Stimulated activated naive CD4-positive, alpha-beta T cell treated with Interleukin-2 at 50 U/mL for 16 hours (primary cell): ENCODE data around the gene MAML2.

Experiments used
- DNase-seq: peaks from one replicate; lab custom pipeline; 2025; lab: John Stamatoyannopoulos, UW

Gene MAML2

GRCh38 chr11:96318399-96318798 is 24.6 kb downstream of the MAML2 start:
- no peak for DNase-seq

GRCh38 chr11:96317985-96318384 is 25.0 kb downstream of the MAML2 start:
- no peak for DNase-seq

- no peak for DNase-seq
Measured at GRCh38 chr11:96317571-96317970, 25.4 kb downstream of the MAML2 start.

DNA sequence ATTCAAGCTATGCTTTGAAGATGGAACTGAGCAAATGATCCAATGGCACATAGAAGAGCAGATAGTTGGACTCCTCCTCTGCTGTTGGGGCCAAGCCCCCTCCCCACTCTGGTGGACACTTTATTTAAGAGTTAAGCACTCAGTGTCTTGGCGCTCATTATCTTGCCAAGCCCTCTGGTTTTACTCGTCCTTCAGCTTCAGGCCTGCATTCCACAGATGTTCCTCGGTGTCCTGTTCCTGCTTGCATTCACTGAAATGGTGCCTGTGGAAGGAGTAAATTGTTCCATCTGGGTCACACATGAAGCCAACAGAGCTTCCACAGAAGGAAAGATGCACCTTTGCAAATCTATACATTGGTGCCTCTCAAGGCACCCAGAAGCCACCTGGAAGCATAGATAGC is 26.1 kb downstream of the MAML2 start:
- no peak for DNase-seq

- DNase-seq: no peak
Measured at GRCh38 chr11:96315476-96315875, 27.5 kb downstream of the MAML2 start.

DNA sequence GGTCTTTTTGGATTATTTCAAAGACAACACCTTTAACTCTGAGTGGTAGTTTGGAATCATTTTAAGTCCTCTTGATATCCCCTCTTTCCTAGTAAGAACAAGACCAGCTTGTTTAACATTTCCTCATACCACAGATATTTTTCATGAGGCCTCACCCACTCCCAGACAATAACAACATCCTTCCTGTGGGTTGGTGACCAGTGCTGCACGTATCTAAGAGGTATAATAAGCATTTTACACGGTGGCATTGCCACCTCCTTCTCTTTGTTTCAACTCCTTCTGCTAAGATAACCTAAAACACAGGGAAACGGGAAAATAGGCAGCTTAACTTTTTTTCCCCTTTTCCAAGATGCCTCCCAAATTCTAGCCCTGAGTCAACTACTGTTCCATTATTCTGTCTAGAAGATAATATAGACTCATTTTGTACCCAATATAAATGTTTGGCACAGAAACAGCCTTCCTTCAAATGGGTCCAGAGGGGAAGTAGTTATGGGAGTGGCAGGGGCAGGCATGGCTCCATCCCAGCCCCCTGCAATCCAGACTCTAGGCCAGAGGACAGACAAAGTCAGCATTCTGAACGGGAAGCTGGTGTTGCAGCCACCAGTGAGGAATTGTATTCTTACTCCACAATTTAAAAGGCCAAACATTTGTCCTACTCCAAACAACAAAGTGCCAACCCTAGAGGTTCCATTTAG is 28.5 kb downstream of the MAML2 start:
- no peak for DNase-seq

DNA sequence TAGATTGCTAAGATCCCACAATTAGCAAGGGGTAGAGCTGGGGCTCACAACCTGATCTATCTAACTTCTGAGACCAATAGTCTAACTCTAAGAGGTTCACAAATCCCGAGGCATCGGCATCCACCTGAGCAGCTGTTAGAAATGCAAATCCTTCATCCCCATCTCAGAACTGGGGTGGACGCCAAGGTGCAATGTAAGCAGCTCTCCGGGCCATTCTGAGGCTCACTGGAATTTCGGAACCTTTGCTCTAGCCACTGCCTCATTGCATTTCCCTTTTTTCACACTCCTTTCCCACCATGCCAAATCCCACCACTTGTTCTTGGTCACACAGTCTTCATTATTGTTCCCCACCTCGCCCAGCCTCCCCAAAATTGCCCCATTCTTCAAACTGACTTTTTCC is 29.8 kb downstream of the MAML2 start:
- DNase-seq: no peak

DNA sequence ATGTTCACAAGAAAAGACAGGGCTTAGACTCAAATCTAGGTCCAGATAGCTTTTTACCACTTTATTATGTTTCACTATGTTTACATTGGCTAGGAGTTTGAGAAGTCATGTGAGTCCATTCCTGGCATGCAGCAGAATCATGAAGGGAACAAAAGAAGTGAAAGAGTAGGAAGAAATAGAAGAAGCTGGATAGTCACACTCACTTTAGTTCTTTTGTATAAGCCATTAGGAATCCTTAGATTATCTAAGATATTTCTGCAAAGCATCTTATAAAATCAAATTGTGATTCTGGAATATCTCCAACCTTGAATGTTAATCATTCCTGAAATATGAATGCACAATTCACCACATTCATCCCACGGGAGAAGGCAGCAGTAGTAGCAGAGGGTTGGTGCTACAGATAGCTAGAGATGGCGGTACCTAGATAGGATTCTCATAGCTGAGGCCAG is 31.9 kb downstream of the MAML2 start:
- no peak for DNase-seq

DNA sequence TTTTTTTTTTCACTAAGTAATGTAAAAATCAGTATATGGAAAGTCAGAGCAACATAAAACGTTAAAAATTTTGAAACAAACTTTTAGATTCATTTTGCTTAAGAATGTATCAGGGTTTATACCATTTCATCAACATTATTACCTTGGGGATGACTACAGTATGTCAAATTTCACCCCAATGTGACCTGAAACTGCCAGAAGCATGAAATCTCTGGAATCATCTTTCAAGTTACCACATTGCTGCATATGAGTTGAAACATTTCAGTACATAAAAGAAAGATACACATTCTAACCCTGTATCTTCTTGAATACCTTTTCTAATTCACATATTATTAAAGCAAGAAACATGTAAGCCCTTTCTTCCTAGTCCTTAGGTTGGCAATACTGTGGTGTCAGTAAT is 32.8 kb downstream of the MAML2 start:
- no peak for DNase-seq

DNA sequence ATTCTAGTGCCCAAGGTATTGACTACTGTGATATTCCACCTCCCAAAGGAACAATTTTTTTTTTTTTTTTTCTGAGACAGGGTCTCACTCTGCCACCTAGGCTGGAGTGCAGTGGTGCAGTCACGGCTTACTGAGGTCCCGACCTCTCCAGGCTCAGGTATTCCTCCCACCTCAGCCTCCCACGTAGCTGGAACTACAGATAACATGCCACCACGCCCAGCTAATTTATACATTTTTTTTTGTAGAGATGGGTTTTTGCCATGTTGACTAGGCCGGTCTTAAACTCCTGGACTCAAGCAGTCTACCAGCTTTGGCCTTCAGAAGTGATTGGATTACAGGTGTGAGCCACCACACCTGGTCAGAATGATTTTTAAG is 33.4 kb downstream of the MAML2 start:
- DNase-seq: no peak

DNA sequence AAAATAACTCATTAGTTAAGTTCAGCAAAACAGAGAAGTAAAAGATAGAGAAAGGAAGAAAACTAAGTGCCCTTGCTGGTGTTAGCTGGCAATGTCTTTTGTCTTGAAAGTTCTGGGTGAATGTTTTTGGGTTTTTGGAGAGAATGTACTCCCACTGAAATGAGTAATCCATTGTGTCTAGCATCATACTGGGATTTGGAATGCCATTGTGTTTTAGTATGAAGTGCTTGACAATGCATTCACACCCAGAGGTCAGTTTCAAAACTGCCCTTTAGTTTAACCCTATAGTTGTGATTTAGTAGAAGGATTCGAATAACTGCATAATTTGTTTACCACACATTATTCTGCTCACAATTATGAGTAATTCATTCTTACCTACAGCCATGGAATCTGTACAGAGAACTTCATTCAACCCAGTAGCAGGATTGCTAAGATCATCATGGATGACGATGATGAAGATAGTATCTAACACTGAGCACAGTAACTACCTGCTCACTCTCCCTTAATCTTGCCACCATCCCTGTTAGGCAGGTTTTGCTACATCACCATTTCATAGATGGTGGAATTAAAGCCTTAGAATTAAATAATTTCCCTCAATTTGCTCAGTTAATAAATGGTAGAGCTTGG is 33.9 kb downstream of the MAML2 start:
- no peak for DNase-seq

- DNase-seq: no peak
Measured at GRCh38 chr11:96307776-96308140, 35.2 kb downstream of the MAML2 start.

GRCh38 chr11:96306933-96307775 is 35.8 kb downstream of the MAML2 start:
- no peak for DNase-seq

DNA sequence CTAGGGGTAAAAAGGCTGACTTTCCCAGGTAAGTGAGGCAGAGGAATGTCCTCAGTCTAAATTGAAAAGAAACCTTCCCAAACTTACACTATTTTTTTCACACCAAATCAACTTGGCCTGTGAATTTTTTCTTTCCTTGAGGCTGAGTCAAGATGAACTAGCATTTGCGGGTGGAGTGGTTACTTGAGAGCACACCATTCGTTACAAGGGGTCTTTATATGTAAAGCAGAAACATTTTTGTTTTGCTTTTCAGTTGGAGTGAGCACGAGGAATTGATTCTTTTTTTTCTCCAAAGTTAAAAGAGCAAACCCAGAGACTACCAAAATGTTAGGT is 36.4 kb downstream of the MAML2 start:
- DNase-seq: no peak

- no peak for DNase-seq
Measured at GRCh38 chr11:96306071-96306470, 36.9 kb downstream of the MAML2 start.

GRCh38 chr11:96303980-96304379 is 39.0 kb downstream of the MAML2 start:
- DNase-seq: no peak

- DNase-seq: no peak
Measured at GRCh38 chr11:96303064-96303463, 39.9 kb downstream of the MAML2 start.

- no peak for DNase-seq
Measured at GRCh38 chr11:96301818-96302217, 41.2 kb downstream of the MAML2 start.

GRCh38 chr11:96299155-96299888 is 43.7 kb downstream of the MAML2 start:
- no peak for DNase-seq

- DNase-seq: no peak
Measured at GRCh38 chr11:96295369-96295768, 47.6 kb downstream of the MAML2 start.

DNA sequence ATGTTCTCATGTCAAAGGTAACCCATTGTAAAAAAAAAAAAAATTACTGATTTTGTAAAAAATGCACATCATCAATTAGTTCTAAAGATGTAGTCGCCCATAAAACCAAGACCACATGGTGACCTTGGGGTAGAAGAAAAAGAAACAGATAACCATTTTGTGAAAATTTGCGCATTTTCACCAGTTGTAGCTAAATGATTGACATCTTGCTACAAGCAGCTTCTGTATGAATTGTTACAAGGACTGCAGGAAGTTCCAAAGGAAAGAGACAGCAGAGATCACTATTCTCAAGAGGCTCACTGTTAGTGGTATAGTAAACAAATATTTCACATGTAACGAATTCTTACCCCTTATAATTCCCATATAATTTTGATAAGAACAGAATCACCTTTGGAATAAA is 48.7 kb downstream of the MAML2 start:
- no peak for DNase-seq

DNA sequence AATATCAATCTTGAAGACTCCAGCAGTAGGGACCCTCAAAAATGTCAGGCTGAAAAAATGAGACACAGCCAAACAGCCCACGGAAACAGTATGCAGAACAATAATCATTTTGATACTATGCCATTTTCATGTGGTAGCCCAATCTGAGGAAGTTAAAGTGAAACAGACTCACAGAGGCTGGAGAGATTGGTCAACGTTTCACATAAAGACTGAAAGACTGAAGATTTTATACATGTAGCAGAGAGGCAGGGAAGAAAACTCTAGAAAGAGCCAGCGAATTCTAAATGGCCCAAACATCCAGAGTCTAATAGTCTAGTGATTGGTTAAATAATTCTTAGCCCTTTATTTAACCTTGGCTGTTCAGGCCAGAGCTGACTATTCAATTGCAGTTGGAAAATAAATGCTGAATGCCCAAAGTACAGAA is 49.4 kb downstream of the MAML2 start:
- no peak for DNase-seq

DNA sequence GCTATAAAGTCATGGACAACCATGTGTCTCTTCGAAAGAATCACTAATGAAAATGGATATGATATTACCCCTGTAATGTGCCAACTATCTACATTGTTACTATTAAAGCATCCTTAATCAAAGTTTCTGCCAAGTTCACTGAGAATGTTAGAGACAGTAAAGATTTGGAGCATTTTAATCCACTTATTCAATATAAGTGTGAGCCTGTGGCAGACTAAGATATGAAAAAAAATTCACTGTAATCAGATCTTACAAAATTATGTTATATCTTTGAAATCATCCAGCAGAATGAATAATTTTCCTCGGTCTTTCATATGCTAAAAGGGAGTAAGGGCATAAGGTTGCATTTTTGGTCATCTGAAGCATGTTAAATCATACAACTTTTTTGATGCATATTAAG is 49.9 kb downstream of the MAML2 start:
- no peak for DNase-seq
